ENCODE data around the gene RTTN. TPM values are rescaled to one million over a fixed set of nuclear protein-coding genes. Genes with fewer than 3 reads are reported as not detected.

Gene RTTN
- total and polyA plus RNA-seq, 2 donors (not counting 3 experiments of a cell fraction or from before 2014, with no cell fraction given): 3.1 to 17.4 TPM

DNA sequence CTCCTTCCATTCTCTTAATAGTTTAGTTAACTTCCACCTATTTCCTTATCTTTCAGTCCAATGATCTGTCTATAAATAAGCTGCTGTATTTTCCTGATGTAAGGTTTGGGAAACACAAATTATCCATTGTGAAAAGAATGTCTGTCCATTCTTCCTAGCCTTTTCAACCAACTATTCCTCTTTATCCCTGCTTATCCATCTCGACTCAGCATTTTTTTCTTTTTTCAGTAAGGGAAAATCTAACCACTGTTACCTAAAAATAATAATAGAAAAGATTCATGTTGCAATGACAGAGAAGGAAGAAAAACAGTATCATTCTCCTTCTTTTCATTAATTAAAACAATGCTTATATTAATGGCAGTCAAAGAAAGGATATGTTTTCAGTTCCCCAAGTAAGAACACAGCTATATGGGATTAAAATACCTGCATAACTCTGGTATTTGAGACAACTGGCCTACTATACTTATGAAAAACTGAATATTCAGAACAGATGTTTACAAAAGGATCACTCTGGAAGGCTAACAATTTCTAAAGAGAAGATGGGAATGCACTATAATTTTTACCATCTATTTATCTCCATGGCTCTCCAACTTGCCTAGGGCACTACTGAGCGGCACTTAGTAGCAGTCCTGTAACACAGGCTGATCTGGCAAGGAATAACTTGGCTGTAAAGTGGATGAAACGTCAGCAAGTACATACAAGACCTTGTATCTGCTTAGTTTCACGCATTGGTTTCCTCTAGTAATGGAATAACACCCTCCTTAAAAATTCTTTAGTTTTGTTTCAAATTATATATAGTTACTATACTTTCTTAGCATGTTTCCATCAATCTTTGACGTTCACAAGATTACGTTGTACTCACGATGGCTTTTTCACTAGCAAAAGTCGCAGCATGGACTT, 57.2 kb downstream of the RTTN start:
- Histone ChIP-seq H3K4me3 (replicated peaks in 1 of 3; ENCODE audit: insufficient read depth in 1 of 3, low read depth in 1 of 3, low read length in 3 of 3) (no peak overlapping the region), H3K27me3 (ENCODE audit: control insufficient read depth in 2 of 2, insufficient read depth in 2 of 2, low read length in 2 of 2) (no peaks in the 10 kb centered on the region), H3K9me3 (replicated peaks; ENCODE audit: control insufficient read depth, insufficient read depth, low read length) (no peaks in the 10 kb centered on the region), H3K9ac (replicated peaks; ENCODE audit: extremely low read depth, insufficient read depth, low read length) (no peak overlapping the region), H3K9me1 (replicated peaks; ENCODE audit: control insufficient read depth, extremely low read depth, insufficient read depth, low read length) (no peaks in the 10 kb centered on the region), H3K79me2 (ENCODE audit: control insufficient read depth, insufficient read depth, low read length) (no peaks in the 10 kb centered on the region), H3K27ac (ENCODE audit: insufficient read depth, low read depth, low read length) (no peak overlapping the region), H4K20me1 (replicated peaks; ENCODE audit: control insufficient read depth, extremely low read depth, insufficient read depth, low read length) (no peaks in the 10 kb centered on the region), H3K4me1 (ENCODE audit: control insufficient read depth, extremely low read depth, insufficient read depth, low read length) (peaks cover 2% of the 10 kb centered on the region), H3K36me3 (ENCODE audit: control insufficient read depth in 2 of 2, extremely low read depth in 1 of 2, insufficient read depth in 2 of 2, low read length in 2 of 2) (no peaks in the 10 kb centered on the region), H2AFZ (ENCODE audit: low read depth, low read length) (no peak overlapping the region), H3K4me2 (ENCODE audit: insufficient read depth, low read length) (no peak overlapping the region)
- TF ChIP-seq POLR2A (IDR thresholded peaks at IDR 0.05; ENCODE audit: low read depth, low read length) (no peak), FOS (IDR thresholded peaks at IDR 0.05; ENCODE audit: borderline replicate concordance, insufficient read depth, low read length) (no peak), JUN (IDR thresholded peaks at IDR 0.05; ENCODE audit: borderline replicate concordance, insufficient read depth, insufficient read length, low read depth) (no peak), EZH2 (IDR thresholded peaks at IDR 0.05; ENCODE audit: borderline replicate concordance, low read depth, low read length, severe bottlenecking) (no peak), POLR2AphosphoS5 (IDR thresholded peaks at IDR 0.05; ENCODE audit: insufficient read depth, low read depth, low read length) (no peak), GATA2 (IDR thresholded peaks at IDR 0.05; ENCODE audit: insufficient read depth, insufficient read length, low read depth, low read length) (no peak), MYC (IDR thresholded peaks at IDR 0.05; ENCODE audit: low read depth, low read length) (no peak)
- TF ChIP-seq, protein P1, sequence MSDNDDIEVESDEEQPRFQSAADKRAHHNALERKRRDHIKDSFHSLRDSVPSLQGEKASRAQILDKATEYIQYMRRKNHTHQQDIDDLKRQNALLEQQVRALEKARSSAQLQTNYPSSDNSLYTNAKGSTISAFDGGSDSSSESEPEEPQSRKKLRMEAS (IDR thresholded peaks at IDR 0.05; ENCODE audit: insufficient read depth, insufficient read length): no peak
- TF ChIP-seq, protein P2, sequence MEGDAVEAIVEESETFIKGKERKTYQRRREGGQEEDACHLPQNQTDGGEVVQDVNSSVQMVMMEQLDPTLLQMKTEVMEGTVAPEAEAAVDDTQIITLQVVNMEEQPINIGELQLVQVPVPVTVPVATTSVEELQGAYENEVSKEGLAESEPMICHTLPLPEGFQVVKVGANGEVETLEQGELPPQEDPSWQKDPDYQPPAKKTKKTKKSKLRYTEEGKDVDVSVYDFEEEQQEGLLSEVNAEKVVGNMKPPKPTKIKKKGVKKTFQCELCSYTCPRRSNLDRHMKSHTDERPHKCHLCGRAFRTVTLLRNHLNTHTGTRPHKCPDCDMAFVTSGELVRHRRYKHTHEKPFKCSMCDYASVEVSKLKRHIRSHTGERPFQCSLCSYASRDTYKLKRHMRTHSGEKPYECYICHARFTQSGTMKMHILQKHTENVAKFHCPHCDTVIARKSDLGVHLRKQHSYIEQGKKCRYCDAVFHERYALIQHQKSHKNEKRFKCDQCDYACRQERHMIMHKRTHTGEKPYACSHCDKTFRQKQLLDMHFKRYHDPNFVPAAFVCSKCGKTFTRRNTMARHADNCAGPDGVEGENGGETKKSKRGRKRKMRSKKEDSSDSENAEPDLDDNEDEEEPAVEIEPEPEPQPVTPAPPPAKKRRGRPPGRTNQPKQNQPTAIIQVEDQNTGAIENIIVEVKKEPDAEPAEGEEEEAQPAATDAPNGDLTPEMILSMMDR (IDR thresholded peaks at IDR 0.05; ENCODE audit: extremely low read depth in 1 of 2, insufficient read depth in 1 of 2, low read depth in 1 of 2, low read length in 2 of 2): no peak
- FAIRE-seq: no peak
- CTCF ChIA-PET: no interaction called here
- POLR2A ChIA-PET: no interaction called here
- intact Hi-C loops (cut with micrococcal nuclease): no loop called here
- dilution Hi-C loops (cut with MboI; ENCODE audit: extremely low pct_ligation_motif_present, low sequenced_read_pairs): no loop called here
- BruUV-seq (replicated peaks): no TSS peak
- no peak for DNase-seq (ENCODE audit: low read depth, low spot score)
